ENCODE measurements around the gene RFX5.
A peak's percentile ranks its signal among the peaks of the same experiment; 100 is the strongest.

The RFX5 gene

DNA sequence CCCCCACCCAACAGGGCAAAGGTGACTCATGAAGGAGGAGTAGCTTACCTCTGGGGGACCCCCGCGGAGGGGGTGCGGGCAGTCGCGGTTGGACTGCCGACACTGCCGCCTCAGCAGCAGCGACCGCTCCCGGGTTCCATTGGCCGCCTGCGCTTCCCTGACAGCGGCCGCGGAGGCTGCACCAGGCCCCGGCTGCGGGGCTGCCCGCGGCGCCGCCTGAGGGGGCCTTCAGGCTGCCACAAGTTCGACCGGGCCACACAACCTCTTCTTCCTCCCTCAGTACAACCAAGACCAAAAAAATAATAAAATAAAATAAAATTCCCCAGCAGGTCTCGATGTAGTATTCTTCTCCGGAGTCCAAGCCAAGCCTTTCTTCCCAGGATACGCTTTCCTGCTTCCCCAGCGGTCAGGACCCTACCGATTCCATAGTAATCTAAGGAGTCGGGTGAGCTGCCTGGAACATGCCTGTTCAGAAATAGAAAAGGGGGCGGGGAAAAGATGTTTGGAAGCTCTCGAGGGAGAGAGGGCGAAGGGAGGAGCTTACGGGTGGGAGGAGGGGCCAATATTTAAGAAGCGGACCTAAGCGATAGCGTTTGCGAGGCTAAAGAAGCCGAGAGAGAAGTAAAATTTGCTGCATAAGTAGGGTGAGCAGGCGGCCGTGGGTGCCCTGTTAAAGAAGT is 19.7 kb downstream of the RFX5 start, which contains the start of gene PI4KB:
TSS of gene PI4KB (minus strand) at position 194 of the 680 bp plus-strand sequence. CDS start 10,935 bp downstream, outside the sequence.
- in situ Hi-C loops (cut with MboI; ENCODE audit: low sequenced_read_pairs, unreplicated experiment), result no loop called here
- TF ChIP-seq, protein P1, sequence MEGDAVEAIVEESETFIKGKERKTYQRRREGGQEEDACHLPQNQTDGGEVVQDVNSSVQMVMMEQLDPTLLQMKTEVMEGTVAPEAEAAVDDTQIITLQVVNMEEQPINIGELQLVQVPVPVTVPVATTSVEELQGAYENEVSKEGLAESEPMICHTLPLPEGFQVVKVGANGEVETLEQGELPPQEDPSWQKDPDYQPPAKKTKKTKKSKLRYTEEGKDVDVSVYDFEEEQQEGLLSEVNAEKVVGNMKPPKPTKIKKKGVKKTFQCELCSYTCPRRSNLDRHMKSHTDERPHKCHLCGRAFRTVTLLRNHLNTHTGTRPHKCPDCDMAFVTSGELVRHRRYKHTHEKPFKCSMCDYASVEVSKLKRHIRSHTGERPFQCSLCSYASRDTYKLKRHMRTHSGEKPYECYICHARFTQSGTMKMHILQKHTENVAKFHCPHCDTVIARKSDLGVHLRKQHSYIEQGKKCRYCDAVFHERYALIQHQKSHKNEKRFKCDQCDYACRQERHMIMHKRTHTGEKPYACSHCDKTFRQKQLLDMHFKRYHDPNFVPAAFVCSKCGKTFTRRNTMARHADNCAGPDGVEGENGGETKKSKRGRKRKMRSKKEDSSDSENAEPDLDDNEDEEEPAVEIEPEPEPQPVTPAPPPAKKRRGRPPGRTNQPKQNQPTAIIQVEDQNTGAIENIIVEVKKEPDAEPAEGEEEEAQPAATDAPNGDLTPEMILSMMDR (IDR thresholded peaks at IDR 0.05; ENCODE audit: borderline replicate concordance, control extremely low read depth, extremely low read depth, insufficient read depth, missing control alignments), result no peak
- DNase-seq (ENCODE audit: low spot score), result peak; percentile 96

DNA sequence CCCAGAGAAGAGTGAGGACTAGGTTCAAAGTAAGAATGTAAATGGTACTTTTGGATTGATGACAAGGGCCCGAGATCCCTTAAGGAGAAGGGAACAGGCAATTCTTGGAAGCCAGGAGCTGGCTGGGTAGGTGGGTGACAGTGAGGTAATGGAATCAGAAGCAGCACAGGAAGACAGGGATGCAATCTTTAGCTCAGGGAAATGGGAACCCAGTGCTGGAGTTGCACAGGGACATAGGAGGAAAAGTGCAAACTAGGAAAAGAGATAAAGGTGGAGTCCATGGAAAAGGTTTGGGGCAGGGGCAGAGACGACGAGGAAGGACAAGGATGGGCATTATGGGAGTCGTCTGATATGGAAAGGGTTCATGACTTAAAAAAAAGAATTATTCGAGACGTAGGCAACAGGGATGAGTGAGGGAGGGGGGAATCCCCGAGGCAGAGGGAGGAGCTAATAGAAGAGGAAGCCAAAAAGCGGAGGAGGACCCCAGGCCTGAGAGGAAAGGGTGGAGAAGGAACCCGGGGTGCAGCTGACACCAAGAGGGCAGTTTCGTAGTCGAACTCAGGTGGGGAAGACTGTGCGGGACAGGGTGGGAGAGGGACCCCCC is 20.3 kb downstream of the RFX5 start:
- DNase-seq (ENCODE audit: low spot score), result peak; percentile 87
- in situ Hi-C loops (cut with MboI; ENCODE audit: low sequenced_read_pairs, unreplicated experiment), result no loop called here
- TF ChIP-seq, protein P1 (IDR thresholded peaks at IDR 0.05; ENCODE audit: borderline replicate concordance, control extremely low read depth, extremely low read depth, insufficient read depth, missing control alignments), result no peak

DNA sequence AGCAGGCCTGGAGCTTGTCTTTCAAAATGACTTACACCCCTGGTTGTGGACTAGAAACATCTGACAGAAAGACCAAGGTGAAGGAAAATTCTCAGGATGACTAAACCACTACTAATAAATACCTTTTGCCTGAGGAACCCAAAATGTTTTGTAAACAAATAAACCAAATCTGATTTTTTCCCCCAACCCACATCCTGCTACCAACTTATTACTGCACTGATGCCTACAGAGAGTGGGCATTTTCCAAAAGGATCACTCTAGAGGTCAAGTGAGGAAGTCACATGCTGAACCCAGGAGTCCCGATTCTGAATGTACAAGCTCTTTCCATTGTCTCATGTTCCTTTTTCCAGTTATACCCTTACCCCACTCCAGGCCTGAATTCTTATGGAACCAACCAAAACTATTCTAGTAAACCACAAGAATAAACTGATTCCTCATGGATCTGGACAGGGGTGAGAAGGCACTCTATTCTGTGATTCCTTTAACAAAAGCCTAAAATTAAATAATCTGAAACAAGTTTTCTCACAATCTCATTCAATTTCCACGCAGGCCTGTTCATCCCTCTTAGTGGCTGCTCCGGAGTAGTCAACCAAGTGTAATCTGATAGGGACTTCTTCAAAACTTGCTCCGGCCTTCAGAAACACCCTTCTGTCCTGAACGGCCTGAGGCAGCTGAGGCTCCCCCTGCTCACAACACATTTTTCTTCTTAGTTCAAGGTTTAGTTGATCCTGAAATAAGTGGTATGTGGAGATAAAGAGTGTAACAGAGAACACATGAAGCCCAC is 21.2 kb downstream of the RFX5 start:
- TF ChIP-seq, protein P1 (IDR thresholded peaks at IDR 0.05; ENCODE audit: borderline replicate concordance, control extremely low read depth, extremely low read depth, insufficient read depth, missing control alignments), result no peak
- in situ Hi-C loops (cut with MboI; ENCODE audit: low sequenced_read_pairs, unreplicated experiment), result no loop called here
- no peak for DNase-seq (ENCODE audit: low spot score)

DNA sequence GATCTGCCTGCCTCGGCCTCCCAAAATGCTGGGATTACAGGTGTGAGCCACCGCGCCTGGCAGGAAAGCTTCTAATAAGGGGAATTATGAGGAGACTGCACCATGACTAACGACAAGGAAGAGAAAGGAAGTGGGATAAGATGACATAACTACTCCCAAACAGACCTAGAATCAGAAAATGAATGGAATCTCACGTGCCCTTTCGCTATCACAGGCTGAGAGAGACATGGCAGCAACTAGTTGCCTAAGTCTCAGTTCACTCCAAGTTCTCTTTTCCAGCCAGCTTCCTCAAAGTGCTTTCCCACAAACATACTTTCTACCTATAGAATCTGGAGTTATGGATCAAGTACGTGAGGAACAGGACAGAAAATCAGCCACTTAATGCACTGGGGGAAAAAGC is 21.8 kb downstream of the RFX5 start:
- no peak for DNase-seq (ENCODE audit: low spot score)
- in situ Hi-C loops (cut with MboI; ENCODE audit: low sequenced_read_pairs, unreplicated experiment), result no loop called here

DNA sequence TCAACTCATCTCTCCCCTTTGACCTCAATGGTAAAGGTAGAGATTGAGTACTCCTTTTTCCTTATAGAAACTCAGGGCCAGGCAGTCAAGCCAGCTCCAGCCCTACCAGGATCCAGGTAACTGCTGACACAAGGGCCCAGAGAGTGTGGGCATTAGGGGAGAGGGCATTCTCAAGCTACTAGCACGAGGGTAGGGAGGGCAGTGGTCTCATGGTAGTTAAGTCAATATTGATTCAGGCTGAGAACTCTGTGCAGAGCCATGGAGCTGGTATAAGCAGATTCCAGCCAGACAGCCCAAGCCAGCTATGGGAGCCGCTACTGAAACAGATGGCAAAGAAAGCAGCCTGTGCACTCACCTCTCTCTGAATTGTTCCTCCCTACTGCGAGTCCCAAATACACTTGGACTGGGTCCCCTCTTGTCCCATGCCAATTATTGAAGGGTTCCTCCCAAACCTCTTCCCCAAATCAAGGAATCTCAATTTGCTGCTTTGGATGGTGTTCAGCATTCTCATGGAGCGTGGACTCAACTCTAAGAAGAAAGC is 22.6 kb downstream of the RFX5 start:
- TF ChIP-seq, protein P1 (IDR thresholded peaks at IDR 0.05; ENCODE audit: borderline replicate concordance, control extremely low read depth, extremely low read depth, insufficient read depth, missing control alignments), result no peak
- in situ Hi-C loops (cut with MboI; ENCODE audit: low sequenced_read_pairs, unreplicated experiment), result no loop called here
- no peak for DNase-seq (ENCODE audit: low spot score)

More for the DNA sequence above, 21.8 kb downstream of the RFX5 start:
- TF ChIP-seq, protein P1 (IDR thresholded peaks at IDR 0.05; ENCODE audit: borderline replicate concordance, control extremely low read depth, extremely low read depth, insufficient read depth, missing control alignments), result no peak

DNA sequence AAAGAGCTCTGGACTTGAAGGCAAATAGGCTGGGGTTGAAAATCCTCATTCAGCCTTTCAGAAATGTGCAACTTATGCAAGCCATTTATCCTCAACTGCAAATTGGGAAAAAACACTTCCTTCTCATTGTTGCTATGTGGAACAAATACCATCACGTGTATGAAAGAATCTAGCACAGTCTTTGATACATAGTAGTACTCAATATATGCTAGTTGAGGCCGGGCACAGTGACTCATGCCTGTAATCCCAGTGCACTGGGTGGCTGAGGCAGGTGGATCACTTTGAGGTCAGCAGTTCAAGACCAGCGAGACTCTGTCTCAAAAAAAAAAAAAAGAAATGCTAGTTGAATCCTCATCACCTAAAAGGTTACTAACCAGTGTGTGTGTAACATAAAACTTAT is 28.1 kb downstream of the RFX5 start:
- DNase-seq (ENCODE audit: low spot score), result no peak
- TF ChIP-seq, protein P1 (IDR thresholded peaks at IDR 0.05; ENCODE audit: borderline replicate concordance, control extremely low read depth, extremely low read depth, insufficient read depth, missing control alignments), result no peak
- in situ Hi-C loops (cut with MboI; ENCODE audit: low sequenced_read_pairs, unreplicated experiment), result no loop called here

All from GM13976 (cell line).